DOHH2 (cell line): ENCODE results near the gene GABRG3.

Source experiments
- EZH2phosphoT487 ChIP-seq: fragments of 200-600 bp; sonication (generic); IDR thresholded peaks from 2 replicates; pipeline ENCODE4 v1.6.1; 2017; ENCODE audit warnings: borderline replicate concordance, mild to moderate bottlenecking, antibody characterized with exemption, low read length, moderate library complexity, mixed read lengths
- TF ChIP-seq, protein P1 (sequence below): fragments of 200-600 bp; sonication (generic); IDR thresholded peaks from one replicate; pipeline ENCODE4 v1.5.1; 2014; ENCODE audit warnings: antibody characterized with exemption, mild to moderate bottlenecking, low read depth, low read length; ENCODE audit not compliant: poor library complexity, severe bottlenecking

- TF ChIP-seq, protein P1, sequence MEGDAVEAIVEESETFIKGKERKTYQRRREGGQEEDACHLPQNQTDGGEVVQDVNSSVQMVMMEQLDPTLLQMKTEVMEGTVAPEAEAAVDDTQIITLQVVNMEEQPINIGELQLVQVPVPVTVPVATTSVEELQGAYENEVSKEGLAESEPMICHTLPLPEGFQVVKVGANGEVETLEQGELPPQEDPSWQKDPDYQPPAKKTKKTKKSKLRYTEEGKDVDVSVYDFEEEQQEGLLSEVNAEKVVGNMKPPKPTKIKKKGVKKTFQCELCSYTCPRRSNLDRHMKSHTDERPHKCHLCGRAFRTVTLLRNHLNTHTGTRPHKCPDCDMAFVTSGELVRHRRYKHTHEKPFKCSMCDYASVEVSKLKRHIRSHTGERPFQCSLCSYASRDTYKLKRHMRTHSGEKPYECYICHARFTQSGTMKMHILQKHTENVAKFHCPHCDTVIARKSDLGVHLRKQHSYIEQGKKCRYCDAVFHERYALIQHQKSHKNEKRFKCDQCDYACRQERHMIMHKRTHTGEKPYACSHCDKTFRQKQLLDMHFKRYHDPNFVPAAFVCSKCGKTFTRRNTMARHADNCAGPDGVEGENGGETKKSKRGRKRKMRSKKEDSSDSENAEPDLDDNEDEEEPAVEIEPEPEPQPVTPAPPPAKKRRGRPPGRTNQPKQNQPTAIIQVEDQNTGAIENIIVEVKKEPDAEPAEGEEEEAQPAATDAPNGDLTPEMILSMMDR = no peak
- TF ChIP-seq EZH2phosphoT487 = no peak
Measured at GRCh38 chr15:27530994-27531393, 560.0 kb downstream of the GABRG3 start.
